Panc1 (cell line): ENCODE results near the gene TPPP.

ENCODE experiments used
- POLR2AphosphoS5 ChIP-seq: IDR thresholded peaks from 2 replicates; pipeline ENCODE4 v1.6.1; 2012; ENCODE audit warnings: mild to moderate bottlenecking, low read depth, low read length, moderate library complexity
- SIN3A ChIP-seq: IDR thresholded peaks from 2 replicates; pipeline ENCODE4 v1.6.1; 2012; ENCODE audit warnings: low read depth, mild to moderate bottlenecking, low read length, moderate library complexity, borderline replicate concordance; ENCODE audit not compliant: insufficient read depth
- TF ChIP-seq, protein P1 (sequence below): fragments of 450-650 bp; IDR thresholded peaks from 2 replicates; pipeline ENCODE4 v1.5.1; 2017; ENCODE audit warnings: mild to moderate bottlenecking

DNA sequence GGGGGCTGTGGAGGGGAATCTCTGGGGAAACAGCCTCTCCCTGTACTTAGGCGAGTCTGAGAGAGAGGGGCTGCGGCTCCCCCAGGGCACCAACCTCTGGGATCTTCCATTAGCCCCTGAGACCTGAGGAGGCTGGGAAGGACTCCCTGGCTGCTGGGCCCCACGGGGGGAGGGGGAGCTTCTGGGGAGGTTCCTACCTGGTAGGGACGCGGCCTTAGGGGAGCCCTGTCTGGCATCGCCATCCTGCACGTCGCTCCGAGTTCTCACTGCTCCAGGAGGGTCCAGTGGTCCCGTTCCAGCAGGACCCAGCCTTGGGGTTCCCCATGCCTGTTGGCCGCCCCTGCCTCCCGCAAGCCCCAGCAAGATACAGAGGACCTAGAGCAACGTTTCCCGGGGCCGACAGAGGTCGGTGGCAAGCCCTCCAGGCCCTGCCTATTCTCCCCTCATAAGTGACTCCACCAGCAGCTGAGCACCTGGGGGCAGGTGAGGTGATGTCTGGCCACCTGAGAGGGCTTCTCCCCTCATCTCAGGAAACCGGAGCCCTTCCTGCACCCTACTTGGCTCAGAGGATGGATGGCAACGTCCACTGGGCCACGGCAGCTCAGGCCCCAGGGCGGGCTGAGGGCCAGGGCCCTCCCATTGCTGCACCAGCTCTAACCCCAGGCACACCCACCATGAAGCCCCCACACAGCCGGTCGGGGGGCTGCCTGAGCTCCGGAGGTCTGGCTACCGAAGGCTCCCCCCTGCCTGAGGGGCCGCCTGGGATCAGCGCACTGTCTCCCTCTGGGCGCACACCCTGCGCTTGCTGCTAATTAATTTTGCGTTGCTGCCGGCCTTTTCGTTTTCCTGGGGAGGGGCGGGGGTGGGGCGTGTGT, 22.5 kb downstream of the TPPP start:
- TF ChIP-seq, protein P1, sequence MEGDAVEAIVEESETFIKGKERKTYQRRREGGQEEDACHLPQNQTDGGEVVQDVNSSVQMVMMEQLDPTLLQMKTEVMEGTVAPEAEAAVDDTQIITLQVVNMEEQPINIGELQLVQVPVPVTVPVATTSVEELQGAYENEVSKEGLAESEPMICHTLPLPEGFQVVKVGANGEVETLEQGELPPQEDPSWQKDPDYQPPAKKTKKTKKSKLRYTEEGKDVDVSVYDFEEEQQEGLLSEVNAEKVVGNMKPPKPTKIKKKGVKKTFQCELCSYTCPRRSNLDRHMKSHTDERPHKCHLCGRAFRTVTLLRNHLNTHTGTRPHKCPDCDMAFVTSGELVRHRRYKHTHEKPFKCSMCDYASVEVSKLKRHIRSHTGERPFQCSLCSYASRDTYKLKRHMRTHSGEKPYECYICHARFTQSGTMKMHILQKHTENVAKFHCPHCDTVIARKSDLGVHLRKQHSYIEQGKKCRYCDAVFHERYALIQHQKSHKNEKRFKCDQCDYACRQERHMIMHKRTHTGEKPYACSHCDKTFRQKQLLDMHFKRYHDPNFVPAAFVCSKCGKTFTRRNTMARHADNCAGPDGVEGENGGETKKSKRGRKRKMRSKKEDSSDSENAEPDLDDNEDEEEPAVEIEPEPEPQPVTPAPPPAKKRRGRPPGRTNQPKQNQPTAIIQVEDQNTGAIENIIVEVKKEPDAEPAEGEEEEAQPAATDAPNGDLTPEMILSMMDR, result no peak
- TF ChIP-seq POLR2AphosphoS5, result 0 out of 2 replicates have a peak, but pooled peaks have one; percentile 25
- TF ChIP-seq SIN3A, result no peak
